Measurements from ENCODE around the gene PTPRK.
"Not testable (repeated sequence)": the region's sequence is repeated elsewhere in the genome, so short reads cannot be mapped to it uniquely, and the experiment has no call there.

The PTPRK gene

DNA sequence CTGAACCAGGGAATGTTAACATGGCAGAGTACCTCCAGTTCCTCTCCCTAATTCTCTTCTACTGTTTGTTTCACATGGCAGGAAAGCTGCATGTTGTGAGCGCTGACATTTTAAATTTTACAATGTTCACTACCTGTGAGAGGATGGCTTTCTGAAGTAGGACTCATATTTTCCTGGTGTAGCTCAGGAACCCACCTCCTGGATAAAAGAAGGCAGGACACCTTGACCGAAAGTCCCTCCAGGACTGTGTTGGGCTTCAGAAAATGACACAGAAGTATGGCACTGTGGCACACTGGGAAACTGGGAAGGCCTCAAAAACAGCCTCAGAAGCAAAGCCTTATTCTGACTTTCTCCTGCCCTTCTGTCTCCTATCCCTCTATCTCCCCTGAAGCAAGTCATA lies 33.3 kb downstream of the PTPRK start:
- DNase-seq = no peak

DNA sequence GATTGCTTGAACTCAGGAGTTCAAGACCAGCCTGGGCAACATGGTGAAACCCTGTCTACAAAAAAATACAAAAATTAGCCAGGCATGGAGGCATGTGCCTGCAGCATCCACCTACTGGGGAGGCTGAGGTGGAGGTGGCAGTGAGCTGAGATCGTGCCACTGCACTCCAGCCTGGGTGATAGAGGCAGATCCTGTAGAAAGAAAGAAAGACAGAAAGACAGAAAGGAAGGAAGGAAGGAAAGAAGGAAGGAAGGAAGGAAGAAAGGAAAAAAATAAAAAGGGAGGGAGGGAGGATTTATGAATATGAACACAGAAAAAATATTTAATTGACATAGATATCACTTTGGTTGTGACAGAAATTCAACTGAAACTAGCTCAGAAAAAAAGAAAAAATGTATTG lies 33.8 kb downstream of the PTPRK start:
- not testable (repeated sequence) for DNase-seq

DNA sequence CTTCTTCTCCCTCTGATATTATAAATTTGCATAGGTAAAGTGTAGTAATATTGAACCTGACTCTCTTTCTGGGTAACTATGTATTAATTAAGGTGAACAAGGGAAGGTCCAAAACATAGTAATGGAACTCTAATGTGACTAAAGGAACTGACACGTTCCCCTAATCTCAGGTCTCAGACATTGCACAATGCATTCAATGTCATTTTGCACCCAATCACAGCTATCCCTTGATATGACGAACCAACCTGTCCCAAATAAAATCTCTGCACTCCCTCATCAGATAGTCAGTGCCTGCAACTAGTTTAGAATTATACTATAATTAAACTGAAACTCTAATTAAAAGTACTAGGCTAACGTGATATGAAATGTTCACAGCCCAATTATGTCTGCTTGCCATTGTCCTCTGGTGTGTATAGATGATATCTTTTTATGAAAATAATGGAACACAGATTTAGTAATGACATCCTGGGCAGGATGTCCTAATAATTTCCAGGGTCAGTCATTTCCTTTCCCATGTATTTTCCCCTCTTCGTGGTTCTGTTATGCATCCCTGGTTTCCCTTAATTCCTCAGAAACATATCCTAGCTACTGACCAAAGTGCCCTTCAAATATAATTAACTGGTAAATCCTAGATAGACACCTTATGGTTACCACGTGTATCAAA lies 36.8 kb downstream of the PTPRK start:
- no peak for DNase-seq

DNA sequence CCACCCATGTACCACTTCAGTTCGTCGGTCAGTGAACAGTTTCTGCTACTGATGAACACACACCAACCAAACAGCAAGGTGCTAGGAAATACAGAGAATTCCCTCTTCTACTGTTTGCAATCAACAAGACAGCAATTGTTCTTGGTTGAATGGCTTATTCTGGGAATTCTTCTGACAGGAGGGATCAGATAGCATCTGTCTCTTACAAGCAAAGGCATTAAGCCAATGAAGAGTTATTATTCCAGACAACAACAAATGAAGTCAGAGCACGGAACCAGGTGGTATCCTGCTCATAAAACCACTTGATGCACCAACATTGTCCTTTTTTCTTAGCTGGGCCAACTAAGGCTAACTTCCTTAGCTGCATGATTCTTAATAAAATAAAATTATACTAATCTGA lies 37.8 kb downstream of the PTPRK start:
- DNase-seq = peak; percentile 22

GRCh38 chr6:128479991-128480390 lies 40.4 kb downstream of the PTPRK start:
- DNase-seq = no peak

DNA sequence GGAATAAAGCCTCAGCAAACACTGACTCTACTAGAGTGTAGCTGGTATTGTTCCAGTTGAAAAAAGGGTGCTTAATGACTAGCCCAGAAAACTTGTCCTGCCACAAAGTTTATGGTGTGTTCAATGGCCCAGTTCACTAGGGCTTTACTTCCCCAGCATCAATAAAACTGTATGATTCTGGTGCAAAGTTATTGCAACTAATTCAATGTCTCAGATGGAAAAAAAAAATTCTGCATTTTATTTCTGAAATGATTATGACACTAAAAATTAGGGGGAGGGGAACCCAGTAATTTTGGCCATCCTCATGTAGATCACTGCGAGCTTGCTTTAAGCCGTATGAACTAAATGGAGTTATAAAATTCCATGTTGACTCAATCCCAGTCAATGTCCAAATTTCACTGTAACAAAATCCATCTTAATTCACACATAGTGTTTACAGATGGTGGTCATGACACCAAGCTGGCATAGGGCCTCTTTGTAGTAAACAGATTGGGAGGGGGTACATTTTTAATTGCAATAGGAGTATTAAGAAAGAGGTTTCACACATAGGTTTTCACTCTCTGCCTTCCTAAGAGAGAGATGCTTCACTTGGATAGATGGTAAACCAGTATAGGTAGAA lies 41.2 kb downstream of the PTPRK start:
- no peak for DNase-seq

GRCh38 chr6:128478230-128479047 lies 42.0 kb downstream of the PTPRK start:
- no peak for DNase-seq

GRCh38 chr6:128474933-128475332 lies 45.5 kb downstream of the PTPRK start:
- no peak for DNase-seq

- DNase-seq = no peak
Observed at GRCh38 chr6:128474481-128474880, 45.9 kb downstream of the PTPRK start.

GRCh38 chr6:128471907-128472306 lies 48.5 kb downstream of the PTPRK start:
- DNase-seq = no peak

GRCh38 chr6:128465368-128466343 lies 54.7 kb downstream of the PTPRK start:
- DNase-seq = no peak

GRCh38 chr6:128464790-128465189 lies 55.6 kb downstream of the PTPRK start:
- DNase-seq = no peak

DNA sequence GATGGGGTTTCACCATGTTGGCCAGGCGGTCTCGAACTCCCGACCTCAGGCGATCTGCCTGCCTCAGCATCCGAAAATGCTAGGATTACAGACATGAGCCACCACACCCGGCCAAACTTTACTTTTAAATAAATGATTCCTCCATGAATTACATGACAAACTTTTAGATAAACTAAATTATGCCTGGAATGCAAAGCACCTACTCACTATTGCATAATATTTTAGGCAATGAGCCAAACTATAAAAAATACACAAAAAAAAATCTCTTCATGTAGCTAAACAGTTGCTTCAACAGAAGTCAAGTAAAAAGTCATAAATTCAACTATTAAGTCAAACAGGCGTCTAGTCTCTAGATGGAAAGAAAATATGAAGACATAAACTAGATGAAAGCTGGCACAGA lies 56.5 kb downstream of the PTPRK start:
- DNase-seq = no peak

DNA sequence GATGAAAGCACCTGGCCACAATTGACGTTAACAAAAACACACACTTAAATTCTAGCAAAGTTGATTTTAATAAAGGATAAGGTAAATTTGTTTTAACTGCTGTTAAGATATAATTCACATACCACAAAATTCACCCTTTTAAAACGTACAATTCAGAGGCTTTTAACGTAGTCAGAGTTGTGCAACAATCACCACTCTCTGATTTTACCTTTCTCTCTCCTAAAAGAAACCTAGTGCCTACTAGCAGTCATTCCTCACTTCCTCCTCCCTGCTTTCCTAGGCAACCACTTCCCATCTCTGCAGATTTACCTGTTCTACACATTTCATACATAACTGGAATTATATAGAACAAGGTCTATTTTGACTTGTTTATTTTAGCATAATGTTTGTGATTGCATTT lies 58.9 kb downstream of the PTPRK start:
- DNase-seq = no peak

- no peak for DNase-seq
Observed at GRCh38 chr6:128456510-128457230, 63.7 kb downstream of the PTPRK start.

- DNase-seq = no peak
Observed at GRCh38 chr6:128455959-128456358, 64.4 kb downstream of the PTPRK start.

DNA sequence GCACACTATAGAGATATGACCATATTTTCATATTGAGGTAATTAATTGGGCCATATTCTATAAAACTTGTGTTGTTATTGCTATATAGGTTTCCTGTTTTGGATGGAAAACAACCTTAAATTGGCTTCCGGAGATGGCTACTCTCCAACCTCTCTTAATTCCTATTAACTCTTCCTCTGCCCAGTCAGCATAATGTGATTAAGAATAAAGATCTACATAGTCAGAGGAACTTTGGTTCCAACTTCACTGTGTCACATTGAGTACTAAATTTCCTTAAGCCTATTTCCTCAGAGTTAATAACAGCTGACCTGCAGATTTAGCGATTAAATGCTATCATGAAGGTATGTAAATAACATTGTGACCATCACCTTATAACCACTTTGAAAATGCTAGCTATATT lies 67.7 kb downstream of the PTPRK start:
- DNase-seq = no peak

DNA sequence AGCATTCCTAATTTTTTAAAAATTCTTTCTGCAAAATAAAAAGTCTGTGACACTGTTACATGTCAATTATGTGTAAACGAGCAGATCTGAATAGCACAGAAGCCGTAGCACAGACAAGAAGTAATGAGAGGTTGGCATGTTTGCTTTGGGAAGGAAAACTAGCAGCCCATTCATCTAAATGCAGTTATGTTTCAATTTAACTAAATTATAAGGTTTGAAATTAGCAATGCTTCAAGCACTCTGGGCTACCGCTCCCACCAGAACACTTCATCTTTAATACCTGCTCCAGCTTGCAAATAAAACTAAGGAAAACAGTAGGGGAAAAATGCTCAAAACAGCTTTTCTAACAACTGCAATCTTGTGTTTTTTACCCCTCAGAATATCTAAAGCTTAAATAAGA lies 73.9 kb downstream of the PTPRK start:
- DNase-seq = no peak

DNA sequence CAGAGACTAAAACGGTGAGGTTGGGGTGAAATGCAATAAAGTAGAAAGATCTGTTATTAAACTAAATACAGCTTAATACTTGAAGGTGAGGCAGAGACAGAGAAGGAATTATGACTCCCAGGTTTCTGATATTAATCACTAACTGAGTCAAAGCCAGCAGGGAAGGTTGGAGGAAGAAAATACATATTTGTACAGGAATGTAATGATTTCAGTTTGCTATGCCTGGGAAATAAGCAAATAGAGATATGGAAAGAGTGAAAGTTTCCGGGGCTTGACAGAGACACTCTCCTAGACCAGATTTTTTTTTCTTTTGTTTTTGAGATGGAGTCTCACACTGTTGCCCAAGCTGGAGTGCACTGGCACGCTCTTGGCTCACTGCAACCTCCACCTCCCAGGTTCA lies 76.8 kb downstream of the PTPRK start:
- DNase-seq = no peak

DNA sequence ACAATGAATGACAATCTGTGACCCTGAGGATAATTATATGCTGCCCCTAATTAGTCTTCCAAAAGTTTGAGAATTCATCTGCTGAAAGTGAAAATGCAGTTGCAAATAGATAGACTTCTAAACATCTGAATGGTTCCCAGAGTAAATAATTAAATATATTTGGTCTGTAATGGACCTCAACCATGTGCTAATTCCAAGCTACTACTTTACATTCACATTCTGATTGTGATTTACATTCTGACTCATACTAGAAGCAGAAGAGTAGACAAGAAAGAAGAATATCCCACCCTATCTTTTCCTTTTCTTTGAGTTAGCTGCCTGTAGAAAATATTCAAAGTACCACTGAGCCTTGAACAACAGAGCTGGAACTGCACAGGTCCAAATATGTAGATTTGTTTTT lies 80.8 kb downstream of the PTPRK start:
- DNase-seq = no peak

GRCh38 chr6:128438393-128438792 lies 82.0 kb downstream of the PTPRK start:
- DNase-seq = no peak

DNA sequence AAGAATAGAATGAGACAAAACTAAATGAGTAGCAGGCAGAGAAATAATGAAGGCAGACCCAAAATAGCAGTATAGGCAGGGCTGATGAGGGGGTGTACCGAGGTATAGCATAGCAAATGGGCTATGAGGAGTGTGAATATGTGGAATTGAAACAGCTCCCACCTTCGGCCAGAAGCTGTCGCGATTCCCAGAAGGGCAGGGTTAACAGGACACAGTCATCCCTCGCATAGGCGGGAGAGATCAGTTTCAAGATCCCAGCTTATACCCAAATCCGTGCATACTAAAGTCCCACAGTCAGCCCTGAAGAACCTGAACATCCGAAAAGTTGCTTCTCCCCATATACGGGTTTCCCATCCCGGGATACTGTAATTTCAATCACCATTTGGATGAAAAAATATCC lies 82.7 kb downstream of the PTPRK start:
- DNase-seq = no peak

Measured in NCI-H2029 treated with DMSO at 0.1 percent for 48 hours (cell line).